Muscle of leg (tissue), 11 donors: Measurements from ENCODE around the gene HEYL. TPM values are rescaled to one million over a fixed set of nuclear protein-coding genes. Genes with fewer than 3 reads are reported as not detected.

ENCODE experiments used
- DNase-seq: peaks from one replicate; pipeline ENCODE4 v3.0.0; 2013
- H3K27ac ChIP-seq: one replicate; pipeline ENCODE4 v1.5.1; 2013; ENCODE audit warnings: mild to moderate bottlenecking, low read length, control low read depth
- H3K27me3 ChIP-seq: one replicate; pipeline ENCODE4 v1.6.1; 2013; ENCODE audit warnings: low read length; ENCODE audit not compliant: control insufficient read depth, insufficient read depth
- H3K36me3 ChIP-seq: one replicate; pipeline ENCODE4 v1.6.1; 2013; ENCODE audit warnings: low read length; ENCODE audit not compliant: control insufficient read depth, insufficient read depth
- H3K4me1 ChIP-seq: one replicate; pipeline ENCODE4 v1.6.1; 2013; ENCODE audit warnings: low read length; ENCODE audit not compliant: control insufficient read depth, insufficient read depth
- H3K4me3 ChIP-seq: one replicate; pipeline ENCODE4 v1.5.1; 2013; ENCODE audit warnings: low read length, control low read depth
- H3K9me3 ChIP-seq: replicated peaks from 2 replicates; pipeline ENCODE4 v1.6.1; 2013; ENCODE audit warnings: low read depth, low read length; ENCODE audit not compliant: control insufficient read depth
- WGBS: methylation state at CpG from one replicate; pipeline ENCODE4 v1.1.5; 2013; ENCODE audit warnings: missing lambda C conversion rate; ENCODE audit not compliant: insufficient coverage; 5-methylcytosine and 5-hydroxymethylcytosine counted together
- polyA plus RNA-seq, 8 donors: library from polyadenylated mRNA; unstranded; fragments of 120-200 nt; gene quantifications; one replicate each; pipeline versions ENCODE4 v1.2.1 to v1.2.3, GENCODE V29; 2013; ENCODE audit warnings: inconsistent platforms in 1 of 8, low replicate concordance in 1 of 8; ENCODE audit not compliant: insufficient read length in 8 of 8, insufficient read depth in 1 of 8
- total RNA-seq: library from RNA; stranded (reverse); fragments of 120-200 nt; gene quantifications from one replicate; pipeline ENCODE4 v1.2.4, GENCODE V29; 2013

The HEYL gene
- total and polyA plus RNA-seq, 9 donors, result 19.5 to 73.0 (median 59.3) TPM

DNA sequence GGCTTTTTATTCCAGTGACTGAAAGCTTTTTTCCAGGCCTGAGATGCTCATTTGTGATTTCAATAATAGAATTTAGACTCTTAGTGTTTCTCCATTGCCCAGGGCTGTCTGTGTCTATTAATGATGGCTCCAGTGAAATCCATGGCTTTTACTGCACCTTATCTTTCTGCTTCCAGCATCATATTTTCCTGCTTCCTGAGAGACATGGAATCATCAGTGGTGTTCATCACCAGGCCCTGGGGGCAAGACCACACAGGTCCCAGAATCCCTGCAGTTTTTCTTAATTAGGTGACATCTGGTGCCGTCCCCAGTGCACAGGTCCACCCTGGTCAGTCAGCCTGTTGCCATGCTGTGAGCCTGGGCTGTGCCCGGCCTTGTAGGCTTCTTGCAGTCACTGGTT lies 16.9 kb upstream of the HEYL start:
- Histone ChIP-seq H3K9me3 (no peaks in the 10 kb centered on the region), H3K4me1 (peaks cover 23% of the 10 kb centered on the region), H3K36me3 (peaks cover 3% of the 10 kb centered on the region), H3K27ac (no peak overlapping the region), H3K4me3 (no peak overlapping the region), H3K27me3 (peaks cover 8% of the 10 kb centered on the region)
- 60% methylated on average over 1 of the region's 2 CpGs for WGBS
- no peak for DNase-seq

DNA sequence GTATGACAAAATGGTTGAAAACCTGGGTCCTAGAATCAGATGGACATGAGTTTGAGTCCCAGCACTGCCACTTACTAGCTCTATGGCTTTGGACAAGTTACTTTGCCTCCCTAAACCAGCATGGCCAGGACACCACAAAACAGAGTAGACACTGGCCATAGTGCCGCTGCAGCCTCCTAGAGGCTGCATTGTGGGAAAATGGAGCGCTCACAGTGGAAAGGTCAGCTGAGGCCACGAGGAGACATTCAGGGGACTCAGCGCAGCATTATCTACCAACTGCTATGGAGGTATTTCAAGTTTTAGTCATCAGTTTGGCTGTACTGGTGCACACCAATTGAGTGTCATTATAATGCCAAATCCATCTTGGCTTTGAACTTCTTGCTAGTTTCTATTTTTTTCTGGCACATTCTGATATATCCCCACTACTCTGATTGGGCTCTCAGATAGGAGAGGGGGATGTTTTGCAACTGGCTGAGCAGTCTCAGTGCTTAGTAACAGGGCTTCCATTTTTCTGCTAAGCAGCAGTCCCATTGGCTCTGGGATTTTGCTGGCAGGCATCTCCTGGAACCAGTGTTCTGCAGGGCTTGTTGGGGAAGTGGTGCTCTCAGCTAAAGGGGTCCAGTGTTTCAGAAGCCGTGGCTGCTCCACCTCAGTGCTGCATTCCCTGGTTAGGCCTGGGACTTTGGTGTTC lies 16.3 kb upstream of the HEYL start:
- H3K36me3 ChIP-seq, result peaks cover 3% of the 10 kb centered on the region
- no peak overlapping the region for H3K27ac ChIP-seq
- H3K9me3 ChIP-seq, result no peaks in the 10 kb centered on the region
- H3K4me1 ChIP-seq, result peaks cover 23% of the 10 kb centered on the region
- whole genome bisulfite sequencing, result 68% methylated on average over 3 of the region's 5 CpGs
- no peak for DNase-seq
- no peak overlapping the region for H3K4me3 ChIP-seq
- peaks cover 5% of the 10 kb centered on the region for H3K27me3 ChIP-seq

DNA sequence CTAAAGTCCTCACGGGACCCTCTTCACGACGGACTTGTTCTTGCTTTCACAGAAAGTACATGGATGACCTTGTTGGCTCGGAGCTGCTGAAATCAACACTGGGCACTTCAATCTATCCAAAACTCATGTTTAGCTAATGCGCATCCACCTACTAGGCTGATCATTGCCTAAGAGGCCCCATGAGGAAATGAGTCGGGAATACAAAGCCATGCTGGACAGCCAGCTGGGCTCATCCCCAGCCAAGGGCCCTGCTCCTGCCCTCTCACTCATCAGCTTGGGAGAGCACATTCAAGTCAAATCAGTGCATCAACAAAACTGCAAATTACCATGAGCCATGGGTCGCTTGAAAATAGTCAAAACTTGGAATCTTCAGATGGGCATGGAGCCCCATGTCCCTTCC lies 14.8 kb upstream of the HEYL start:
- peaks cover 27% of the 10 kb centered on the region for H3K4me1 ChIP-seq

DNA sequence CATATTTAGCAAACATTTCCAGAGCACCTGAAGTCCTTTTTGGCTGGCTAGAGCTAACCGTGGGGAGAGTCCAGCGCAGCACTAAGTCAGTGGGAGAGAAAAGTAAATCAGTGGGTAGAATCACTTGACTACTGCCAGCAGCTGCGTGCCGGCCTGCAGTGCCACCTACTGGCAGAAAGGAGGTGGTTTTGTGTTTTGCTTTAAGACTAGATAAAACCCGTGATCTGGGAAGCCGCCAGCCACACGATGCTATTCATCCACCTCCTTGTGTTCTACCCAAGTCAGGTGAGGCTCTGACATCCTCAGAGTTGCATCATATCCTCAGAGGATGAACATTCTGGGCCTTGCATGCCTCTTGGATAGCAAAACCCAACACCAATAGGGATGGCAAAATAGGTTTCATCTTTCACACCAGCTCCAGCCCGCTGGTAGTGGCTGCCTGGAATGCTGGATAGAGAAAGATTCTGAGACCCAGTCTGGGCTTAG lies 14.1 kb upstream of the HEYL start:
- peak; percentile 88 for DNase-seq
- WGBS, result 6% methylated on average over 3 of the region's 8 CpGs
- Histone ChIP-seq H3K4me1 (peaks cover 30% of the 10 kb centered on the region), H3K4me3 (no peak overlapping the region), H3K27me3 (peaks cover 5% of the 10 kb centered on the region), H3K27ac (no peak overlapping the region), H3K36me3 (no peaks in the 10 kb centered on the region), H3K9me3 (no peaks in the 10 kb centered on the region)

More for the DNA sequence above, 14.8 kb upstream of the HEYL start:
- WGBS, result 46% methylated on average over 7 of the region's 7 CpGs
- H3K9me3 ChIP-seq, result no peaks in the 10 kb centered on the region
- peaks cover under 1% of the 10 kb centered on the region for H3K36me3 ChIP-seq
- H3K27me3 ChIP-seq, result peaks cover 5% of the 10 kb centered on the region
- H3K27ac ChIP-seq, result no peak overlapping the region
- H3K4me3 ChIP-seq, result no peak overlapping the region
- DNase-seq, result peak; percentile 11

- no CpG with 5 or more reads among the region's 2 CpGs for WGBS
Measured at GRCh38 chr1:39652554-39652953, 13.1 kb upstream of the HEYL start.

DNA sequence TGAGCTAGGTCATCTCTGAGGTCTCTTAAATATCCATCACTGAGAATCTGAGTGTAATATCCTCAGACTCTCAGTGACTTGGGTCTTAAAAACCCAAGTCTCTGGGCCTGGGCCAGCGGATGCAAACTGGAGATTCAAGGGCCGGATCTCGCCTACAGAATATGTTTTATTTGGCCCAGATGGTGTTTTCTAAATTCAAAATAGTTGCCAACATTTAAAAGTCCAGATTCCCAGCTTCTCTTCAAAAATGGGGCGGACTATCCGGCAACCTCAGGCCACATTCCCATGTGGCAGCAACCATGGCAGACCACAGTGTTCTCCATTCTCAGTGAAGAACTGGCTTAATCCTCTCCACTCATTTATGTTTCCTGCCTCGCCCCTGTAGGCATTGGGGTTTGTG lies 12.7 kb upstream of the HEYL start:
- H3K9me3 ChIP-seq, result no peaks in the 10 kb centered on the region
- H3K4me1 ChIP-seq, result peaks cover 42% of the 10 kb centered on the region
- H3K27ac ChIP-seq, result peak overlapping the region; percentile 26

More at GRCh38 chr1:39652554-39652953, 13.1 kb upstream of the HEYL start:
- DNase-seq, result no peak
- Histone ChIP-seq H3K27me3 (peaks cover 5% of the 10 kb centered on the region), H3K9me3 (no peaks in the 10 kb centered on the region), H3K27ac (peak overlapping the region; percentile 26), H3K36me3 (no peaks in the 10 kb centered on the region), H3K4me3 (no peak overlapping the region), H3K4me1 (peaks cover 38% of the 10 kb centered on the region)

GRCh38 chr1:39650431-39650830 lies 11.0 kb upstream of the HEYL start:
- H3K27ac ChIP-seq, result no peak overlapping the region
- DNase-seq, result no peak
- peaks cover 59% of the 10 kb centered on the region for H3K4me1 ChIP-seq
- no peaks in the 10 kb centered on the region for H3K36me3 ChIP-seq
- WGBS, result no CpG with 5 or more reads among the region's 1 CpG
- no peaks in the 10 kb centered on the region for H3K9me3 ChIP-seq
- peaks cover 3% of the 10 kb centered on the region for H3K27me3 ChIP-seq
- no peak overlapping the region for H3K4me3 ChIP-seq

More for the DNA sequence above, 12.7 kb upstream of the HEYL start:
- no peaks in the 10 kb centered on the region for H3K36me3 ChIP-seq
- H3K27me3 ChIP-seq, result peaks cover 5% of the 10 kb centered on the region
- H3K4me3 ChIP-seq, result no peak overlapping the region
- WGBS, result 73% methylated on average over 3 of the region's 6 CpGs
- DNase-seq, result peak; percentile 47

DNA sequence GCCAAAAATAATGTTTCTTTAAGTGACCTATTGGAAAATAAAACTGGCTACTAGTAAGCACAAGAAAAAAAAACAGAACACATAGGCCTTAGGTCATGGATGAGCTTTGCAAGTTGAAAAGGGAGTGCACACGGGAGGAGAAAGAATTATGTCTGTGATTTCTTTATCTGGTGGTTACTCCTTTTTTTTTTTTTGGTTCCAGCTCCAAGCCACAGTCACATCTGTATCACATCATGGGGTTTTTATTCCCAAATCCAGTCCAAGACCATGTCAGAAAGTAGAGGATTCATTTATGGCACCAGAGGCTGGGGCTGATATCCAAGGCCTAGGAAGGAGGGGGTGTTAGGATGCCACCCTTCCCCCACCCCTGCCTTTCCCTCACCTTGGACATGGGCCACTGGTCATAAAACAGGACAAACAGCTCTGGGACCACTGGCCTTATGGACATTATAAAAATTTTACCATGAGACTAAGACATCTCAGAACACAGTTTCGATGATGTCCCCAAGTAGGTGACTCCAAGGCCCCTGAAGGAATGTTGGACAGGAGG lies 10.3 kb upstream of the HEYL start:
- H3K9me3 ChIP-seq, result no peaks in the 10 kb centered on the region
- DNase-seq, result peak; percentile 10
- no peak overlapping the region for H3K27ac ChIP-seq
- peaks cover 3% of the 10 kb centered on the region for H3K27me3 ChIP-seq
- no CpG with 5 or more reads among the region's 2 CpGs for WGBS
- peaks cover 66% of the 10 kb centered on the region for H3K4me1 ChIP-seq
- no peaks in the 10 kb centered on the region for H3K36me3 ChIP-seq
- H3K4me3 ChIP-seq, result no peak overlapping the region

DNA sequence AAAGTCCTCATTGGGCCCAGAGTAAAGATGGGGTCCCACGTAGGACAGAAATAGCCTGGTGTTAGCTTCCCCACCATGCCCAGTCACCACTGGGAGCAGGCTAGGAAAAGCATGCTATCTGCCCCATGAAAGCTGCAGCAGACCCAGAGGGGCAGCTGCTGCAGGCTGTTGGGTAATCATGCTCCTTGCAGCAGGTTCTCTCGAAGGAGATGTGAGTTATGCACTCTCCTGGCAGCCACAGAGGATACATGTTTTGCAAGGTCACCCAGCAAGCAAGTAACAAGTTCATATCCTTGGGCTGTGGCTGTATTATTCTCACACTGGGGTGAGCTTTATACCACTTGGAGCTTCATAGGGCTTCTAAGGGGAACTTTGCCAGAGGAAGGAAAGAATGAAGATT lies 9.1 kb upstream of the HEYL start:
- 67% methylated on average over 1 of the region's 2 CpGs for WGBS
- H3K4me3 ChIP-seq, result no peak overlapping the region
- H3K27ac ChIP-seq, result no peak overlapping the region
- H3K36me3 ChIP-seq, result no peaks in the 10 kb centered on the region
- H3K27me3 ChIP-seq, result no peaks in the 10 kb centered on the region
- no peaks in the 10 kb centered on the region for H3K9me3 ChIP-seq
- H3K4me1 ChIP-seq, result peaks cover 68% of the 10 kb centered on the region
- peak; percentile 13 for DNase-seq

DNA sequence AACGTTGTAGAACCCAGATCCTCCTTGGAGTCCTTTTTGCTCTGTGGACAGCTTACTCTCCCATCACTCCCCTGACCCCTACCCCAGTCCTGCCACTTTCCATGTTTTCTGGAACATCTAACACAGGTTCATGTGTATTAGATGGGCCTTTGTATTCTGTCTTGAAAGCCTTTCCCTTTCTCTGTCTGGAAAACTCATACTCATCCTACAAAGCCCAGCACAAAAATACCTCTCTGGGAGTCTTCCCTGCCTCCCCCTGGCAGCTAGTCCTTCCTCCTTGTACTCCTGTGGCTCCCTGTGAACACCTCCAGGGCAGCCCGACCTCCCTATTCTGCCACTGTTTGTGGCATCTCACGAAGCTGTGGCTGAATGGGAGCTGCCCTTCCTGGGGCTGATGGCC lies 7.8 kb upstream of the HEYL start:
- Histone ChIP-seq H3K27ac (peak overlapping the region; percentile 91), H3K27me3 (no peaks in the 10 kb centered on the region), H3K36me3 (no peaks in the 10 kb centered on the region), H3K4me3 (no peak overlapping the region), H3K9me3 (no peaks in the 10 kb centered on the region), H3K4me1 (peaks cover 69% of the 10 kb centered on the region)
- 59% methylated on average over 3 of the region's 3 CpGs for WGBS
- DNase-seq, result no peak
